Measurements from ENCODE around the gene SGF29. TPM values are rescaled to one million over a fixed set of nuclear protein-coding genes. Genes with fewer than 3 reads are reported as not detected.
"Not testable (repeated sequence)": the region's sequence is repeated elsewhere in the genome, so short reads cannot be mapped to it uniquely, and the experiment has no call there.

SGF29 gene
- total and polyA plus RNA-seq, 3 experiments from 2014 or later, result 37.9 to 56.9 (median 39.8) TPM

GRCh38 chr16:28514246-28514645 lies 39.5 kb upstream of the SGF29 start:
- no peaks in the 10 kb centered on the region for H3K36me3 Mint-ChIP-seq
- no peak overlapping the region for H3K4me3 Mint-ChIP-seq
- no peaks in the 10 kb centered on the region for H3K4me1 ChIP-seq (ENCODE audit: insufficient read depth, low read length)
- no peaks in the 10 kb centered on the region for H3K36me3 ChIP-seq (ENCODE audit: insufficient read depth, low read length)
- CTCF ChIA-PET, result no interaction called here
- no peaks in the 10 kb centered on the region for H3K27me3 Mint-ChIP-seq
- H3K4me1 Mint-ChIP-seq, result peaks cover 4 to 5% (median 4%) of the 10 kb centered on the region in 3 donors
- H3K4me3 ChIP-seq (ENCODE audit: low read length), result no peak overlapping the region
- no peak for DNase-seq
- no peaks in the 10 kb centered on the region for H3K9me3 Mint-ChIP-seq
- POLR2A ChIA-PET, result interaction anchor here (0.7 kb wide), 1 partner anchor 27 kb away, joined by 5 read pairs; no protein-coding TSS in a partner anchor
- no peak overlapping the region for H3K27ac Mint-ChIP-seq
- no peak overlapping the region for H3K27ac ChIP-seq (ENCODE audit: low read depth, low read length)
- no peaks in the 10 kb centered on the region for H3K27me3 ChIP-seq (ENCODE audit: insufficient read depth, low read length, poor library complexity, severe bottlenecking)
- H3K9me3 ChIP-seq (ENCODE audit: low read length), result no peaks in the 10 kb centered on the region

GRCh38 chr16:28520672-28521071 lies 33.0 kb upstream of the SGF29 start:
- H3K4me3 Mint-ChIP-seq, result no peak overlapping the region

GRCh38 chr16:28521436-28521835 lies 32.3 kb upstream of the SGF29 start:
- Mint-ChIP-seq H3K27ac (no peak overlapping the region), H3K36me3 (no peaks in the 10 kb centered on the region), H3K9me3 (no peaks in the 10 kb centered on the region), H3K4me3 (no peak overlapping the region), H3K27me3 (peaks cover 0 to 2% of the 10 kb centered on the region in 2 donors), H3K4me1 (peaks cover 0 to 9% (median 0%) of the 10 kb centered on the region in 3 donors)
- Histone ChIP-seq H3K4me3 (ENCODE audit: low read length) (no peak overlapping the region), H3K36me3 (ENCODE audit: insufficient read depth, low read length) (no peaks in the 10 kb centered on the region), H3K9me3 (ENCODE audit: low read length) (no peaks in the 10 kb centered on the region), H3K4me1 (ENCODE audit: insufficient read depth, low read length) (no peaks in the 10 kb centered on the region), H3K27me3 (ENCODE audit: insufficient read depth, low read length, poor library complexity, severe bottlenecking) (no peaks in the 10 kb centered on the region), H3K27ac (ENCODE audit: low read depth, low read length) (no peak overlapping the region)
- no peak for DNase-seq
- POLR2A ChIA-PET, result no interaction called here
- CTCF ChIA-PET, result no interaction called here

More at GRCh38 chr16:28520672-28521071, 33.0 kb upstream of the SGF29 start:
- H3K4me3 ChIP-seq (ENCODE audit: low read length), result no peak overlapping the region
- H3K4me1 ChIP-seq (ENCODE audit: insufficient read depth, low read length), result no peaks in the 10 kb centered on the region
- Mint-ChIP-seq H3K9me3 (no peaks in the 10 kb centered on the region), H3K4me1 (peaks cover 0 to 9% (median 0%) of the 10 kb centered on the region in 3 donors), H3K27ac (no peak overlapping the region), H3K27me3 (peaks cover 0 to 2% of the 10 kb centered on the region in 2 donors), H3K36me3 (no peaks in the 10 kb centered on the region)
- ChIA-PET POLR2A (interaction anchor here (0.5 kb wide), 1 partner anchor 21 kb away, joined by 4 read pairs; no protein-coding TSS in a partner anchor), CTCF (no interaction called here)
- no peak overlapping the region for H3K27ac ChIP-seq (ENCODE audit: low read depth, low read length)
- no peaks in the 10 kb centered on the region for H3K36me3 ChIP-seq (ENCODE audit: insufficient read depth, low read length)
- H3K9me3 ChIP-seq (ENCODE audit: low read length), result no peaks in the 10 kb centered on the region
- DNase-seq, result no peak
- H3K27me3 ChIP-seq (ENCODE audit: insufficient read depth, low read length, poor library complexity, severe bottlenecking), result no peaks in the 10 kb centered on the region

DNA sequence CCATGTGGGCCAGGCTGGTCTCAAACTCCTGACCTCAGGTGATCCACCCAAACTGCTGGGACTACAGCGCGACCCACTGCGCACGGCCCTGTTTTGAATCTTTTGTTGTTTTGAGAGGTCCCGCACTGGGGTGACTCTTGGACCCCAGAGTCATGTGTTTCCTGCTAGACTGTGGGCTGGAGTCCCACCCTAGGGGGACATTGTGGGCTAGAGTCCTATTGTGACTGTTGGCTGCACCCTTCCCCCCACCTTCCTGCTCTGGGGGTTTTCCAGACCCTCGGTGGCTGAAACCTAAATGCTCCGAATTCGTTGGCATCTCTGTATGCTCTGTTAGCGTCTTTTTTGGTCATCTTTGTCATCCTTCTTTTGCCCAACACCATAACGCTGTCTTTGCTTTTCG lies 30.9 kb upstream of the SGF29 start:
- H3K4me3 ChIP-seq (ENCODE audit: low read length), result no peak overlapping the region
- H3K27me3 Mint-ChIP-seq, result peaks cover 0 to 2% of the 10 kb centered on the region in 2 donors
- no peak for DNase-seq

GRCh38 chr16:28524681-28525171 lies 29.0 kb upstream of the SGF29 start:
- no peaks in the 10 kb centered on the region for H3K27me3 ChIP-seq (ENCODE audit: insufficient read depth, low read length, poor library complexity, severe bottlenecking)
- H3K4me1 ChIP-seq (ENCODE audit: insufficient read depth, low read length), result no peaks in the 10 kb centered on the region
- ChIA-PET CTCF (no interaction called here), POLR2A (interaction anchor here (0.6 kb wide), 1 partner anchor 25 kb away, joined by 4 read pairs; no protein-coding TSS in a partner anchor)
- no peak overlapping the region for H3K4me3 ChIP-seq (ENCODE audit: low read length)
- H3K27ac ChIP-seq (ENCODE audit: low read depth, low read length), result no peak overlapping the region
- Mint-ChIP-seq H3K4me3 (no peak overlapping the region), H3K4me1 (peaks cover 0 to 9% (median 0%) of the 10 kb centered on the region in 3 donors), H3K27ac (peak overlapping the region in 1 of 8 donors; percentile 60), H3K27me3 (peaks cover 0 to 2% of the 10 kb centered on the region in 2 donors), H3K9me3 (no peaks in the 10 kb centered on the region), H3K36me3 (no peaks in the 10 kb centered on the region)
- no peaks in the 10 kb centered on the region for H3K36me3 ChIP-seq (ENCODE audit: insufficient read depth, low read length)
- H3K9me3 ChIP-seq (ENCODE audit: low read length), result no peaks in the 10 kb centered on the region
- DNase-seq, result no peak

More for the DNA sequence above, 30.9 kb upstream of the SGF29 start:
- Mint-ChIP-seq H3K4me1 (peaks cover 0 to 9% (median 0%) of the 10 kb centered on the region in 3 donors), H3K9me3 (no peaks in the 10 kb centered on the region), H3K4me3 (no peak overlapping the region), H3K27ac (no peak overlapping the region), H3K36me3 (no peaks in the 10 kb centered on the region)
- Histone ChIP-seq H3K36me3 (ENCODE audit: insufficient read depth, low read length) (no peaks in the 10 kb centered on the region), H3K9me3 (ENCODE audit: low read length) (no peaks in the 10 kb centered on the region), H3K27ac (ENCODE audit: low read depth, low read length) (no peak overlapping the region), H3K4me1 (ENCODE audit: insufficient read depth, low read length) (no peaks in the 10 kb centered on the region), H3K27me3 (ENCODE audit: insufficient read depth, low read length, poor library complexity, severe bottlenecking) (no peaks in the 10 kb centered on the region)
- ChIA-PET POLR2A (no interaction called here), CTCF (no interaction called here)

DNA sequence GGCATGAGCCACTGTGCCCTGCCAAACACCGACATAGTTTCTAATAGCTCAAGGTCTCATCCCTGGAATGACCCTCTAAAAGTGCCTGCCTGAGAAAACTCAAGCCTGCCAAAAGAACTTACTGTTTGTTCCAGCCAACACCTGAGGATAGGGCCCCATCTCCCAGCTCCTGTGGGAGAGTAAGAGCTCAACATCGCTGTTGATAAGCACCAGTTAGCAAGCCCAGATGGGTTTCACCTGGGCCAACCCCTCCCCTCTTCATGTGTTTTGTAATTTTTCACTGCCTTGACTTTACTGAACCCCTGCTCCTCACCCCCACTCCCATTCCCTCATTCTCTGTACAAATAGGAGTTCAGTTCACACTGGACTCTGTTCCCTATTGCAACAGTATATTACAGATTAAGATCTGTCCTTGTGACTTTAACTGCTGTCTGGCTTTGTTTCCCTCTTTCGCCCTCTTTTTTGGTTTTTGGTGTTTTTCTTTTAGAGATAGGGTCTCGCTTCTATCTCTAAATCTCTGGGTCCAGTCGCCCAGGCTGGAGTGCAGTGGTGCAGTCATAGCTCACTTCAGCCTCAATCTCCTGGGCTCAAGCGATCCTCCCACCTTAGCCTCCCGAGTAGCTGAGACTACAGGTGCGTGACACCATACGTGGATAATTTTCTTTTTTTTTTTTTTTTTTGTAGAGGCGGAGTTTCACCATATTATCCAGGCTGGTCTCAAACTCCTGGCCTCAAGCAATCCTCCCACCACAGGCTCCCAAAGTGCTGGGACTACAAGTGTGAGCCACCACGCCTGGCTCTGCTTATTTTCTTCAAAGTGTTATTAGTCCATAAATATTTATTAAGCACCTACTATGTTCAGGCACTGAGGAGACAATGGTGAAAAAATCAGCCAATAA lies 27.3 kb upstream of the SGF29 start:
- H3K4me3 Mint-ChIP-seq, result no peak overlapping the region
- ChIA-PET POLR2A (no interaction called here), CTCF (no interaction called here)
- Histone ChIP-seq H3K9me3 (ENCODE audit: low read length) (no peaks in the 10 kb centered on the region), H3K27me3 (ENCODE audit: insufficient read depth, low read length, poor library complexity, severe bottlenecking) (no peaks in the 10 kb centered on the region), H3K4me1 (ENCODE audit: insufficient read depth, low read length) (no peaks in the 10 kb centered on the region), H3K4me3 (ENCODE audit: low read length) (no peak overlapping the region), H3K36me3 (ENCODE audit: insufficient read depth, low read length) (no peaks in the 10 kb centered on the region), H3K27ac (ENCODE audit: low read depth, low read length) (no peak overlapping the region)
- no peaks in the 10 kb centered on the region for H3K9me3 Mint-ChIP-seq
- H3K27me3 Mint-ChIP-seq, result no peaks in the 10 kb centered on the region
- H3K27ac Mint-ChIP-seq, result peak overlapping the region in 3 of 8 donors; percentile 12 to 79 (median 51)
- peaks cover 0 to 9% (median 0%) of the 10 kb centered on the region in 3 donors for H3K4me1 Mint-ChIP-seq
- DNase-seq, result no peak
- no peaks in the 10 kb centered on the region for H3K36me3 Mint-ChIP-seq

- H3K27ac ChIP-seq (ENCODE audit: low read depth, low read length); H3K4me3 Mint-ChIP-seq; H3K27me3 Mint-ChIP-seq; POLR2A ChIA-PET; H3K4me1 ChIP-seq (ENCODE audit: insufficient read depth, low read length); CTCF ChIA-PET; H3K9me3 ChIP-seq (ENCODE audit: low read length); H3K36me3 Mint-ChIP-seq; H3K36me3 ChIP-seq (ENCODE audit: insufficient read depth, low read length); H3K27me3 ChIP-seq (ENCODE audit: insufficient read depth, low read length, poor library complexity, severe bottlenecking); H3K4me3 ChIP-seq (ENCODE audit: low read length); H3K27ac Mint-ChIP-seq; DNase-seq; H3K9me3 Mint-ChIP-seq: not testable (repeated sequence)
- peaks cover 3 to 12% (median 5%) of the 10 kb centered on the region in 3 donors for H3K4me1 Mint-ChIP-seq
Measured at GRCh38 chr16:28527100-28527785, 26.5 kb upstream of the SGF29 start.

- no peak for DNase-seq
- ChIA-PET POLR2A (no interaction called here), CTCF (no interaction called here)
- H3K36me3 ChIP-seq (ENCODE audit: insufficient read depth, low read length), result no peaks in the 10 kb centered on the region
- no peaks in the 10 kb centered on the region for H3K4me1 ChIP-seq (ENCODE audit: insufficient read depth, low read length)
- H3K4me3 ChIP-seq (ENCODE audit: low read length), result no peak overlapping the region
- Mint-ChIP-seq H3K9me3 (no peaks in the 10 kb centered on the region), H3K4me3 (no peak overlapping the region), H3K27me3 (no peaks in the 10 kb centered on the region), H3K27ac (no peak overlapping the region), H3K4me1 (peaks cover 4 to 12% (median 9%) of the 10 kb centered on the region in 3 donors), H3K36me3 (no peaks in the 10 kb centered on the region)
- no peaks in the 10 kb centered on the region for H3K27me3 ChIP-seq (ENCODE audit: insufficient read depth, low read length, poor library complexity, severe bottlenecking)
- no peaks in the 10 kb centered on the region for H3K9me3 ChIP-seq (ENCODE audit: low read length)
- H3K27ac ChIP-seq (ENCODE audit: low read depth, low read length), result no peak overlapping the region
Measured at GRCh38 chr16:28527985-28528384, 25.7 kb upstream of the SGF29 start.

Measured in CD8-positive, alpha-beta memory T cell (primary cell).